Activated naive CD8-positive, alpha-beta T cell treated with anti-CD3 and anti-CD28 coated beads, Interleukin-2, amount 50 U/mL, for 24 hours (primary cell): ENCODE results near the gene ACER3.
"Not testable (repeated sequence)": the region's sequence is repeated elsewhere in the genome, so short reads cannot be mapped to it uniquely, and the experiment has no call there.

Experiments
- ATAC-seq: fragments of 150-1000 bp; cut with Tn5 transposase; one replicate; pipeline ENCODE4 v1.10.0; 2021
- DNase-seq: peaks from one replicate; pipeline ENCODE4 v3.0.0; 2021
- H3K27ac Mint-ChIP-seq: one replicate; pipeline ENCODE4 v1.8.0; 2021; ENCODE audit warnings: mild to moderate bottlenecking, mixed read lengths
- H3K27me3 Mint-ChIP-seq: one replicate; pipeline ENCODE4 v1.8.0; 2021; ENCODE audit warnings: mixed read lengths
- H3K36me3 Mint-ChIP-seq: one replicate; pipeline ENCODE4 v1.8.0; 2021; ENCODE audit warnings: low read depth, mixed read lengths
- H3K4me1 Mint-ChIP-seq: one replicate; pipeline ENCODE4 v1.8.0; 2021; ENCODE audit warnings: mixed read lengths
- H3K4me3 Mint-ChIP-seq: one replicate; pipeline ENCODE4 v1.8.0; 2021; ENCODE audit warnings: mild to moderate bottlenecking, moderate library complexity, mixed read lengths
- H3K9me3 Mint-ChIP-seq: one replicate; pipeline ENCODE4 v1.8.0; 2021; ENCODE audit warnings: mixed read lengths

Gene ACER3

GRCh38 chr11:76860539-76861475 is at the start of gene ACER3:
Gene ACER3, plus strand, starts transcription at chr11:76860918. Its CDS starts 59 bp downstream, at chr11:76860977.
- Mint-ChIP-seq H3K27ac (peak within 1 kb of the TSS; percentile 85), H3K27me3 (no peaks in the 10 kb centered on the region), H3K4me3 (peak within 1 kb of the TSS; percentile 90), H3K9me3 (no peaks in the 10 kb centered on the region), H3K36me3 (peaks cover 3% of the 10 kb centered on the region), H3K4me1 (peaks cover 23% of the 10 kb centered on the region)
- ATAC-seq (peak; percentile 98), DNase-seq (peak; percentile 91)

DNA sequence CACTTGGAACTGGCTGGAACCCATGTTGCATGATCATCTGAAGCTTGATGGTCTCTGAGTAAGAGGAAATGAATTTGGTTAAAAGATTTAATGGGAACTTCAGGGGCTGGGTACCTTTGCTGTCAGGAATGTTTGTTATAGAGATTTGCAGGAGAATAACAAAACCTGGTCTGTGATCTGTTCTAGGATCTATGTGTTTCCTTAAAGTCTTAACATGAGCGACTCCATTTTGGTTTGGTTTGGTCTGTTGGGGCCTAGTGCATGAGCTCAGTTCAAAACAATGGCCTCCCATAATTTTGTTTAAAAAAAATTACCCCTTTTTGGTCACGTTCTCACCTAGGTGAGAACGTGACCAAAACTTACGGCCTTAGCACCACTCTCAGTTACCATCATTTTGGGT is 49.5 kb upstream of the ACER3 start:
- H3K36me3 Mint-ChIP-seq: no peaks in the 10 kb centered on the region
- ATAC-seq: no peak
- DNase-seq: no peak
- H3K27ac Mint-ChIP-seq: no peak overlapping the region
- peaks cover 6% of the 10 kb centered on the region for H3K4me1 Mint-ChIP-seq
- peaks cover 10% of the 10 kb centered on the region for H3K9me3 Mint-ChIP-seq
- H3K27me3 Mint-ChIP-seq: peaks cover 5% of the 10 kb centered on the region
- H3K4me3 Mint-ChIP-seq: no peak overlapping the region

GRCh38 chr11:76814414-76814813 is 46.3 kb upstream of the ACER3 start:
- no peak for DNase-seq
- Mint-ChIP-seq H3K27ac (no peak overlapping the region), H3K9me3 (peaks cover 20% of the 10 kb centered on the region), H3K4me3 (no peak overlapping the region), H3K4me1 (peaks cover 6% of the 10 kb centered on the region), H3K36me3 (no peaks in the 10 kb centered on the region), H3K27me3 (peaks cover 1% of the 10 kb centered on the region)
- no peak for ATAC-seq

GRCh38 chr11:76815678-76816077 is 45.0 kb upstream of the ACER3 start:
- not testable (repeated sequence) for H3K36me3 Mint-ChIP-seq, H3K4me3 Mint-ChIP-seq, DNase-seq, ATAC-seq, H3K4me1 Mint-ChIP-seq, H3K27me3 Mint-ChIP-seq, H3K27ac Mint-ChIP-seq
- H3K9me3 Mint-ChIP-seq: peaks cover 20% of the 10 kb centered on the region

GRCh38 chr11:76820184-76820566 is 40.5 kb upstream of the ACER3 start:
- H3K9me3 Mint-ChIP-seq: peaks cover 20% of the 10 kb centered on the region
- ATAC-seq: no peak
- peaks cover 1% of the 10 kb centered on the region for H3K27me3 Mint-ChIP-seq
- DNase-seq: no peak
- no peak overlapping the region for H3K27ac Mint-ChIP-seq
- no peak overlapping the region for H3K4me3 Mint-ChIP-seq
- H3K36me3 Mint-ChIP-seq: no peaks in the 10 kb centered on the region
- peaks cover 3% of the 10 kb centered on the region for H3K4me1 Mint-ChIP-seq

DNA sequence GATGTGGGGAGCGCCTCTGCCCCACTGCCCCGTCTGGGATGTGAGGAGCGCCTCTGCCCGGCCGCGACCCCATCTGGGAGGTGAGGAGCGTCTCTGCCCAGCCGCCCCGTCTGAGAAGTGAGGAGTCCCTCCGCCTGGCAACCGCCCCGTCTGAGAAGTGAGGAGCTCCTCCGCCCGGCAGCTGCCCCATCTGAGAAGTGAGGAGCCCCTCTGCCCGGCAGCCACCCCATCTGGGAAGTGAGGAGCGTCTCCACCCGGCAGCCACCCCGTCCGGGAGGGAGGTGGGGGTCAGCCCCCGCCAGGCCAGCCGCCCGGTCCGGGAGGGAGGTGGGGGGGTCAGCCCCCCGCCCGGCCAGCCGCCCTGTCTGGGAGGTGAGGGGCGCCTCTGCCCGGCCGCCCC is 39.3 kb upstream of the ACER3 start:
- not testable (repeated sequence) for DNase-seq, H3K27ac Mint-ChIP-seq, H3K4me3 Mint-ChIP-seq, H3K27me3 Mint-ChIP-seq, H3K9me3 Mint-ChIP-seq, H3K36me3 Mint-ChIP-seq, H3K4me1 Mint-ChIP-seq, ATAC-seq

- no peak overlapping the region for H3K4me3 Mint-ChIP-seq
- peaks cover 3% of the 10 kb centered on the region for H3K4me1 Mint-ChIP-seq
- H3K27ac Mint-ChIP-seq: no peak overlapping the region
- H3K27me3 Mint-ChIP-seq: no peaks in the 10 kb centered on the region
- ATAC-seq: no peak
- H3K36me3 Mint-ChIP-seq: no peaks in the 10 kb centered on the region
- DNase-seq: no peak
- H3K9me3 Mint-ChIP-seq: no peaks in the 10 kb centered on the region
Observed at GRCh38 chr11:76822406-76822805, 38.3 kb upstream of the ACER3 start.

- no peaks in the 10 kb centered on the region for H3K27me3 Mint-ChIP-seq
- no peak overlapping the region for H3K27ac Mint-ChIP-seq
- H3K4me3 Mint-ChIP-seq: no peak overlapping the region
- DNase-seq: no peak
- H3K36me3 Mint-ChIP-seq: no peaks in the 10 kb centered on the region
- ATAC-seq: no peak
- peaks cover 3% of the 10 kb centered on the region for H3K4me1 Mint-ChIP-seq
- H3K9me3 Mint-ChIP-seq: no peaks in the 10 kb centered on the region
Observed at GRCh38 chr11:76823481-76824028, 37.2 kb upstream of the ACER3 start.

GRCh38 chr11:76824083-76824939 is 36.4 kb upstream of the ACER3 start:
- no peak for DNase-seq
- Mint-ChIP-seq H3K4me1 (peaks cover 3% of the 10 kb centered on the region), H3K4me3 (no peak overlapping the region), H3K27ac (no peak overlapping the region), H3K9me3 (no peaks in the 10 kb centered on the region), H3K36me3 (no peaks in the 10 kb centered on the region), H3K27me3 (no peaks in the 10 kb centered on the region)
- no peak for ATAC-seq

DNA sequence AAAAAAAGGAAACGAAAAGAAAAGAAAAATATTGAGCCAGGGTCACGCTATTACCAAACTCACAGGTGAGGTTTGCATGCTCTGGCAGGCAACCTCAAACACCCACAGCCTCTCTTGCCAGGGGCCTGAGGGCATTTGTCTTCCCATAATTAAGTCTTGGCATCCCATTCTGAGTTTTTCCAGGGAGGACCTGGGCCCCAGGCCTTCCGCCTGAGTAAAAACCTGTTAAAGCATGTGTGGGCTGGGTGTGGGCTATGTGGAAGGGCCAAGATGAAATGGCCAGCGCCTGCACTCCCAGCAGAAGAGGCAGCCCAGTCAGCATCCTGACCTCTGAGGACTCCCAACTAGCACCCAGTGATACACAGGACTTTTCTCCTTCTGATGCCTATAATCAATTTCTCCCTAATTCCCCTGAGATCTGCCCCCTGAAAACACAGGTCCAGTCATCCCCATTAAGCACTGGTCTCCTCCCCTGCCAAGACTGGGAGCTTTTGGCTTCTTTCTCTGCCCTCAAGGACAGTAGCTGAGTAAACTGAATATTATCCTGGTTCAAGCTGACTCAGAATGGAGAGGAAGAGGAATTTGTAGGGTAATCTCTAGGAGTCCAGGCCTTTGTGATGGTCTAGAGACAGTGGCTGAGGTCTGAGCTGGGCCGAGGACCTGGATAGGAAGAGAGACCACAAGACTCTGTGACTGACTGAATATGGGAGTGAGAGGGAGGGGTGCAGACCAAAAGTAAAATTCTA is 35.6 kb upstream of the ACER3 start:
- DNase-seq: no peak
- no peak for ATAC-seq
- no peak overlapping the region for H3K27ac Mint-ChIP-seq

DNA sequence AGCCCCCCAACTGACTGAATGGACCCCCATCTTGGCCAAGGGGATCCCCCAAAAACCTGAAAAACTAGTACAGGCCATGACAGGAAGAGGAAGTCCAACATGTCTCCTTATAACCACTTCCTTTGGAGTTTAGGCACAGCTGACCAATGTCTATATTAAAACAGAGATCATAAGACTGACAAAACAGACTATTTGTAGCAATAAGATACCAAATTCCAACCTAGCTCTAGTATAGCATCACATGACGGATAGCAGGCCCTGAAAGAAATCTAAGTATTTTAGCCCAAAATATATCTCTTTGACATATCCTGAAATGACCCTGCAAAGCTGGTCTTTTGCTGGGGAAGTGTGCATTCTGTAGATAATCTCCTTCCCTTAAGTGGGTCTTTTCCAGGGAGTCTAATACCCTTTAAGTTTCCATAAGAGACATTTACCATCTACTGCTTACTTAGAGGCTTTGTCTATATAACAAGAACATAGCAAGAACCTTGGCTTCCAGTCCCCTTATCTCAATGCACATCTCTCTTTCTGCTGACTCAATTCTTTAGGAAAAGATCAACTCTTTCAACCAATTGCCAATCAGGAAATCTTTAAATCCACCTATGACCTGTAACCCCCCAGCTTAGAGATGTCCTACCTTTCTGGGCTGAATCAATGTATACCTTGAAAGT is 34.9 kb upstream of the ACER3 start:
- Mint-ChIP-seq H3K27ac (no peak overlapping the region), H3K4me3 (no peak overlapping the region)
- ATAC-seq: no peak

More for the DNA sequence above, 35.6 kb upstream of the ACER3 start:
- Mint-ChIP-seq H3K36me3 (no peaks in the 10 kb centered on the region), H3K4me3 (no peak overlapping the region), H3K9me3 (no peaks in the 10 kb centered on the region), H3K27me3 (no peaks in the 10 kb centered on the region), H3K4me1 (peaks cover 3% of the 10 kb centered on the region)

GRCh38 chr11:76826508-76826907 is 34.2 kb upstream of the ACER3 start:
- not testable (repeated sequence) for H3K4me3 Mint-ChIP-seq, H3K9me3 Mint-ChIP-seq, ATAC-seq, H3K36me3 Mint-ChIP-seq, H3K27me3 Mint-ChIP-seq, H3K4me1 Mint-ChIP-seq, DNase-seq, H3K27ac Mint-ChIP-seq

More for the DNA sequence above, 34.9 kb upstream of the ACER3 start:
- peaks cover 4% of the 10 kb centered on the region for H3K27me3 Mint-ChIP-seq
- peaks cover 3% of the 10 kb centered on the region for H3K4me1 Mint-ChIP-seq
- no peak for DNase-seq
- H3K36me3 Mint-ChIP-seq: no peaks in the 10 kb centered on the region
- H3K9me3 Mint-ChIP-seq: no peaks in the 10 kb centered on the region

- not testable (repeated sequence) for H3K27ac Mint-ChIP-seq, H3K36me3 Mint-ChIP-seq, DNase-seq, H3K9me3 Mint-ChIP-seq, H3K4me3 Mint-ChIP-seq, H3K4me1 Mint-ChIP-seq, H3K27me3 Mint-ChIP-seq, ATAC-seq
Observed at GRCh38 chr11:76827005-76827404, 33.7 kb upstream of the ACER3 start.
